Left ventricle myocardium inferior (tissue), 1 donor: ENCODE data around the gene CDKN2A. TPM values are rescaled to one million over a fixed set of nuclear protein-coding genes. Genes with fewer than 3 reads are reported as not detected.

Experiments
- DNase-seq: peaks from one replicate; pipeline ENCODE4 v3.0.0-alpha.2; 2020
- H3K27ac ChIP-seq: fragments of 200-600 bp; replicated peaks from 2 replicates; pipeline ENCODE4 v1.8.0; 2021
- H3K27me3 ChIP-seq: fragments of 200-600 bp; 2 replicates; pipeline ENCODE4 v1.8.0; 2021; ENCODE audit warnings: low read depth
- H3K36me3 ChIP-seq: fragments of 200-600 bp; 2 replicates; pipeline ENCODE4 v1.8.0; 2021
- H3K4me1 ChIP-seq: fragments of 200-600 bp; 2 replicates; pipeline ENCODE4 v1.8.0; 2021
- H3K4me3 ChIP-seq: fragments of 200-600 bp; 2 replicates; pipeline ENCODE4 v1.8.0; 2021; ENCODE audit warnings: mild to moderate bottlenecking, moderate library complexity
- H3K9me3 ChIP-seq: fragments of 200-600 bp; replicated peaks from 2 replicates; pipeline ENCODE4 v1.8.0; 2021
- intact Hi-C: fragments of 100-400 bp; cut with micrococcal nuclease; formaldehyde crosslinking; loops from one replicate; pipeline ENCODE4 v1.11.0; 2022
- total RNA-seq: library from RNA; stranded (reverse); fragmentation: NEBNext Ultra II Directional; extraction: Animal tissue kit (Norgen Biotek cat#: 25700); gene quantifications from one replicate; pipeline ENCODE4 v1.2.1, GENCODE V29; 2021
- TF ChIP-seq, protein P1 (sequence below): fragments of 200-600 bp; IDR thresholded peaks from 2 replicates; pipeline ENCODE4 v1.8.0; 2021; ENCODE audit warnings: antibody characterized with exemption, mild to moderate bottlenecking, borderline replicate concordance
- donor health status: DM: no; HTN: yes; CAD: no; lungs with severe emphysema.

The CDKN2A gene
- total RNA-seq, 1 donor from 2014 or later, result 0.30 TPM

DNA sequence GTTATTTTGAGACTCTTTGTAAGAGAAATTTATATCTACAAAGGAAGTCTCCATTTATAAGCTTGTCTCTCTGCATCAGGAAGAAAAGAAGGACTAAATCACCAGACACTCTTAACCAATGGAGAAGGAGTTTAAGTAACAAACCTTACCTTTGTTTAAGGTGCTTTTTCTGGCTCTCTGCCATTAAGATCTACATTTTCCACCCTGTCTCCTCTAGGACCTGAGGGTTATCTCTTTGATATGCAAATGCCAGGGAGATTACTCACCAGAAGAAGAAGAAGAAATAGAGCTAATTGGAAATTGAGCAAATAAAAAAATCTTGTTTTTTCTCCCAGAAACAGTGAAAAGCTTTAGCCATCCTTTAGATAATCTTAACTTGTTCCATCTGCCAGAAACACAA lies 60.9 kb downstream of the CDKN2A start:
- H3K4me1 ChIP-seq, result no peaks in the 10 kb centered on the region
- no peak overlapping the region for H3K27ac ChIP-seq
- DNase-seq, result no peak
- no peak overlapping the region for H3K4me3 ChIP-seq
- H3K27me3 ChIP-seq, result no peaks in the 10 kb centered on the region
- TF ChIP-seq, protein P1, sequence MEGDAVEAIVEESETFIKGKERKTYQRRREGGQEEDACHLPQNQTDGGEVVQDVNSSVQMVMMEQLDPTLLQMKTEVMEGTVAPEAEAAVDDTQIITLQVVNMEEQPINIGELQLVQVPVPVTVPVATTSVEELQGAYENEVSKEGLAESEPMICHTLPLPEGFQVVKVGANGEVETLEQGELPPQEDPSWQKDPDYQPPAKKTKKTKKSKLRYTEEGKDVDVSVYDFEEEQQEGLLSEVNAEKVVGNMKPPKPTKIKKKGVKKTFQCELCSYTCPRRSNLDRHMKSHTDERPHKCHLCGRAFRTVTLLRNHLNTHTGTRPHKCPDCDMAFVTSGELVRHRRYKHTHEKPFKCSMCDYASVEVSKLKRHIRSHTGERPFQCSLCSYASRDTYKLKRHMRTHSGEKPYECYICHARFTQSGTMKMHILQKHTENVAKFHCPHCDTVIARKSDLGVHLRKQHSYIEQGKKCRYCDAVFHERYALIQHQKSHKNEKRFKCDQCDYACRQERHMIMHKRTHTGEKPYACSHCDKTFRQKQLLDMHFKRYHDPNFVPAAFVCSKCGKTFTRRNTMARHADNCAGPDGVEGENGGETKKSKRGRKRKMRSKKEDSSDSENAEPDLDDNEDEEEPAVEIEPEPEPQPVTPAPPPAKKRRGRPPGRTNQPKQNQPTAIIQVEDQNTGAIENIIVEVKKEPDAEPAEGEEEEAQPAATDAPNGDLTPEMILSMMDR, result no peak
- H3K9me3 ChIP-seq, result no peaks in the 10 kb centered on the region
- peaks cover 16% of the 10 kb centered on the region for H3K36me3 ChIP-seq
- intact Hi-C loops, result no loop called here

GRCh38 chr9:21931428-21931827 lies 62.8 kb downstream of the CDKN2A start:
- DNase-seq, result no peak
- H3K27ac ChIP-seq, result no peak overlapping the region
- H3K4me3 ChIP-seq, result no peak overlapping the region
- TF ChIP-seq, protein P1, result no peak
- intact Hi-C loops, result no loop called here
- H3K9me3 ChIP-seq, result no peaks in the 10 kb centered on the region
- no peaks in the 10 kb centered on the region for H3K4me1 ChIP-seq
- no peaks in the 10 kb centered on the region for H3K27me3 ChIP-seq
- peaks cover 16% of the 10 kb centered on the region for H3K36me3 ChIP-seq

GRCh38 chr9:21927752-21928151 lies 66.4 kb downstream of the CDKN2A start:
- H3K9me3 ChIP-seq, result no peaks in the 10 kb centered on the region
- no peaks in the 10 kb centered on the region for H3K4me1 ChIP-seq
- TF ChIP-seq, protein P1, result no peak
- no peak for DNase-seq
- peaks cover 16% of the 10 kb centered on the region for H3K36me3 ChIP-seq
- H3K27me3 ChIP-seq, result no peaks in the 10 kb centered on the region
- H3K27ac ChIP-seq, result no peak overlapping the region
- intact Hi-C loops, result no loop called here
- no peak overlapping the region for H3K4me3 ChIP-seq

GRCh38 chr9:21923694-21924093 lies 70.5 kb downstream of the CDKN2A start:
- H3K4me3 ChIP-seq, result no peak overlapping the region
- H3K27ac ChIP-seq, result no peak overlapping the region
- no peaks in the 10 kb centered on the region for H3K4me1 ChIP-seq
- intact Hi-C loops, result no loop called here
- H3K36me3 ChIP-seq, result no peaks in the 10 kb centered on the region
- H3K9me3 ChIP-seq, result no peaks in the 10 kb centered on the region
- TF ChIP-seq, protein P1, result no peak
- no peaks in the 10 kb centered on the region for H3K27me3 ChIP-seq
- DNase-seq, result no peak

DNA sequence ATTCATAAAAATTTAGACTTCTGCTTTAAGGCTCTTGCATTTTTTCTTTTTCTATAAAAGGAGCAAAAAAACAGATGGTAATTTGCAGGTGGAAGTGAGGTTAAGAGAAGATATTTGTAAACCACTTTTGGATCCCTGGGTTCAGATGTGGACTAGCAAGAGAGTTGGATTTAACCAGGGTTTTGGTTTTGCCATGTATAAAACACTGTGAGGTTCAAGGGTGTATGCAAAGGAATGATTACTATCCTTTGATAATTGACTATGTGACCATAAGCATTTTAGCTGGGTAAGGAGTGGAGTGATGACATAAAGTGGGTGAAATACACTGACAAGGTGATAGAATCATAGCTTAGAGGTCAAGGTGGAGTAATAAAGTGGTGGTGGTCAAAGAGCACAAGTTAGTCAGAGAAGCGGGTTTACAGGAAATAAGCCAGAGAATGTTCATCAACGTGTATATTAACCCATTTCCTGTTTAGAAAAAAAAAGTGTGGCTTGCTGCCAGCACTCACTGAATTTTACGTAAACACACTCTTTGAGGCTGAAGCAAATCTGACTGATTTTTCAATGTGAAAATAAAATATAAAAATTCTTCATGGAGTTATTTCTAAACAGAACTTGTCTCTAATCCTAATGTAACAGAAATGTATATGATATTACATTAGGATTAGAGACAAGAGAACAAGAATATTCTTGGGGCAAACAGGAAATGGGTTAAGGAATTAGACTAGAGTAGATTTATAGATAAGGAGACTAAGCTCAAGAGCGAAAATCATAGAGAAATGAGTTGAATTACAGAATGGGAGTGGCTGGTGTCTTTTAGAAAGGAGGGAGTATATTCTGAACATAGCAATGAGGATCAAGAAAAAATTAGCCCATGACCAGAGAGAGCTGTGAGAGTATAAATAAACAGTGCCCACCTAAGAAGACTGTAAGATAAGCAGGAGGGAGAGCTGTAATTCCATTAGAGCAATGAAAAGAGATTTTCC lies 74.5 kb downstream of the CDKN2A start:
- peaks cover 6% of the 10 kb centered on the region for H3K9me3 ChIP-seq
- no peak overlapping the region for H3K27ac ChIP-seq
- H3K4me3 ChIP-seq, result no peak overlapping the region
- no peak for DNase-seq
- no peaks in the 10 kb centered on the region for H3K36me3 ChIP-seq
- no peaks in the 10 kb centered on the region for H3K4me1 ChIP-seq
- intact Hi-C loops, result no loop called here
- TF ChIP-seq, protein P1, result no peak
- H3K27me3 ChIP-seq, result no peaks in the 10 kb centered on the region

Other genes with a start within 250 kb of the CDKN2A start
- 25.3 TPM for gene MTAP, start 191.8 kb downstream of the CDKN2A start, total RNA-seq
- gene CDKN2B-AS1, start 399 bp upstream of the CDKN2A start, total RNA-seq, result 0.30 TPM
- gene CDKN2B, start 14.9 kb upstream of the CDKN2A start, total RNA-seq, result 0.82 TPM